ENCODE measurements around the gene ECHDC1. TPM values are rescaled to one million over a fixed set of nuclear protein-coding genes. Genes with fewer than 3 reads are reported as not detected.

Gene ECHDC1
- total RNA-seq, 1 donor from 2014 or later = 47.2 TPM

DNA sequence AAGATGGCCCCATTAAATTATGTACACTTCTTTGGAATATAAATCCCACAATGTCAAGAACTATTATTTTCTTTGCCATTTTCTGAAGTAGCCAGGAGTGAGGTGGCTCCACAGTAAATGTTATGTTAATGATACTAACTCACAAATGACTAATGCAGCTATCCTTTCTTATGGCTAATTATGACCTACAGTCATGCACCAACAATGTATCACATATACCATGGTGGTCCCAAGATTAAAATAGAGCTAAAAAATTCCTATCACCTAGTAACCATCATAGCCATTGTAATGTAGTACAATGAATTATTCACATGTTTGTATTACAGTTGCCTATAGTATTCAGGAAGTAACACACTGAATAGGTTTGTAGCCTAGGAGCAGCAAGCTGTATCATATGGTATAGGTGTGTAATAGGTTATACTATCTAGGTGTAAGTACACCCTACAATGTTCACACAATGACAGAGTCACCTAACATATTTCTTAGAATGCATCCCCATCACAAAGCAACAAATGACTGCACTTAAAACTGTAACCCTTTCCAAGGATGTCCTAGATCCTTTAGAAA lies 15.3 kb downstream of the ECHDC1 start:
- peak overlapping the region; percentile 26 for H3K27ac Mint-ChIP-seq (ENCODE audit: unreplicated experiment)
- peaks cover 6% of the 10 kb centered on the region for H3K36me3 Mint-ChIP-seq (ENCODE audit: low read depth, unreplicated experiment)
- no peaks in the 10 kb centered on the region for H3K27me3 ChIP-seq (ENCODE audit: insufficient read depth, low read length)
- H3K4me2 ChIP-seq (ENCODE audit: low read length) = peak overlapping the region; percentile 42
- H3K27me3 Mint-ChIP-seq (ENCODE audit: low read depth, unreplicated experiment) = no peaks in the 10 kb centered on the region
- no peak for FAIRE-seq
- peaks cover 9% of the 10 kb centered on the region for H3K4me1 ChIP-seq (ENCODE audit: insufficient read depth, low read length)
- no peaks in the 10 kb centered on the region for H3K9me3 ChIP-seq (ENCODE audit: insufficient read depth, low read depth, low read length)
- H2AFZ ChIP-seq (ENCODE audit: low read depth, low read length) = no peak overlapping the region
- H4K20me1 ChIP-seq (ENCODE audit: insufficient read depth, low read length) = peaks cover 3% of the 10 kb centered on the region
- peaks cover 12% of the 10 kb centered on the region for H3K36me3 ChIP-seq (ENCODE audit: insufficient read depth, low read length)
- H3K27ac ChIP-seq (ENCODE audit: low read depth, low read length) = peak overlapping the region; percentile 77
- peak; percentile 76 for DNase-seq (ENCODE audit: low read depth)
- H3K4me1 Mint-ChIP-seq (ENCODE audit: low read depth, unreplicated experiment) = peaks cover 11% of the 10 kb centered on the region
- peaks cover 25% of the 10 kb centered on the region for H3K79me2 ChIP-seq (ENCODE audit: insufficient read depth, low read length)
- no peak overlapping the region for H3K4me3 ChIP-seq (ENCODE audit: insufficient read depth, low read depth, low read length)
- TF ChIP-seq EZH2 (IDR thresholded peaks at IDR 0.05; ENCODE audit: insufficient read depth, low read length) = no peak
- TF ChIP-seq, protein P1, sequence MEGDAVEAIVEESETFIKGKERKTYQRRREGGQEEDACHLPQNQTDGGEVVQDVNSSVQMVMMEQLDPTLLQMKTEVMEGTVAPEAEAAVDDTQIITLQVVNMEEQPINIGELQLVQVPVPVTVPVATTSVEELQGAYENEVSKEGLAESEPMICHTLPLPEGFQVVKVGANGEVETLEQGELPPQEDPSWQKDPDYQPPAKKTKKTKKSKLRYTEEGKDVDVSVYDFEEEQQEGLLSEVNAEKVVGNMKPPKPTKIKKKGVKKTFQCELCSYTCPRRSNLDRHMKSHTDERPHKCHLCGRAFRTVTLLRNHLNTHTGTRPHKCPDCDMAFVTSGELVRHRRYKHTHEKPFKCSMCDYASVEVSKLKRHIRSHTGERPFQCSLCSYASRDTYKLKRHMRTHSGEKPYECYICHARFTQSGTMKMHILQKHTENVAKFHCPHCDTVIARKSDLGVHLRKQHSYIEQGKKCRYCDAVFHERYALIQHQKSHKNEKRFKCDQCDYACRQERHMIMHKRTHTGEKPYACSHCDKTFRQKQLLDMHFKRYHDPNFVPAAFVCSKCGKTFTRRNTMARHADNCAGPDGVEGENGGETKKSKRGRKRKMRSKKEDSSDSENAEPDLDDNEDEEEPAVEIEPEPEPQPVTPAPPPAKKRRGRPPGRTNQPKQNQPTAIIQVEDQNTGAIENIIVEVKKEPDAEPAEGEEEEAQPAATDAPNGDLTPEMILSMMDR (IDR thresholded peaks at IDR 0.05; ENCODE audit: insufficient read depth, low read depth, low read length) = no peak
- H3K9ac ChIP-seq (ENCODE audit: low read length) = peak overlapping the region; percentile 5
- H3K4me3 Mint-ChIP-seq (ENCODE audit: unreplicated experiment) = no peak overlapping the region
- H3K9me3 Mint-ChIP-seq (ENCODE audit: unreplicated experiment) = no peaks in the 10 kb centered on the region

DNA sequence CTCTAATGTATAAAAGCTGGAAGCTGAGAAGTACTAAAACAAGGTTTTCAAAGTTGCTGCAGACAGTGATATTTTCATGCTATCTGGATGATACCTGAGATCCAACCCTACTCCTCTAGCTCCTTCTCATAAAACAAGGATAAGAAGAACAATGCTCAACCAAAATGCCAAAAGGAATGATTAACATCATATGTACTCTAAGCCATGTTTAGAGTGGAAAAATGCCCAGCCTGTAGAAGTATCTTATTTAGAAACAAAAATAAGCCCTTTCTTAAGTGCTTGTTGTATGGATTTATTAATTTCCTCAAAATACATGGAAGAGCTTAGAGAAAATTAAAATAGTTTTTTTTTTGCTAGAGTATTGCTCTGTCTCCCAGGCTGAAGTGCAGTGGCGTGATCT lies 23.7 kb downstream of the ECHDC1 start:
- Mint-ChIP-seq H3K4me1 (ENCODE audit: low read depth, unreplicated experiment) (no peaks in the 10 kb centered on the region), H3K27ac (ENCODE audit: unreplicated experiment) (no peak overlapping the region), H3K36me3 (ENCODE audit: low read depth, unreplicated experiment) (no peaks in the 10 kb centered on the region), H3K9me3 (ENCODE audit: unreplicated experiment) (peaks cover 2% of the 10 kb centered on the region), H3K27me3 (ENCODE audit: low read depth, unreplicated experiment) (no peaks in the 10 kb centered on the region), H3K4me3 (ENCODE audit: unreplicated experiment) (no peak overlapping the region)
- TF ChIP-seq, protein P1 (IDR thresholded peaks at IDR 0.05; ENCODE audit: insufficient read depth, low read depth, low read length) = no peak
- TF ChIP-seq EZH2 (IDR thresholded peaks at IDR 0.05; ENCODE audit: insufficient read depth, low read length) = no peak
- H3K4me1 ChIP-seq (ENCODE audit: insufficient read depth, low read length) = no peaks in the 10 kb centered on the region
- no peaks in the 10 kb centered on the region for H4K20me1 ChIP-seq (ENCODE audit: insufficient read depth, low read length)
- peaks cover 3% of the 10 kb centered on the region for H3K79me2 ChIP-seq (ENCODE audit: insufficient read depth, low read length)
- FAIRE-seq (no peak), DNase-seq (ENCODE audit: low read depth) (no peak)
- no peak overlapping the region for H3K9ac ChIP-seq (ENCODE audit: low read length)
- no peak overlapping the region for H2AFZ ChIP-seq (ENCODE audit: low read depth, low read length)
- no peak overlapping the region for H3K4me2 ChIP-seq (ENCODE audit: low read length)
- peaks cover 12% of the 10 kb centered on the region for H3K36me3 ChIP-seq (ENCODE audit: insufficient read depth, low read length)
- no peaks in the 10 kb centered on the region for H3K9me3 ChIP-seq (ENCODE audit: insufficient read depth, low read depth, low read length)
- no peak overlapping the region for H3K4me3 ChIP-seq (ENCODE audit: insufficient read depth, low read depth, low read length)
- no peak overlapping the region for H3K27ac ChIP-seq (ENCODE audit: low read depth, low read length)
- no peaks in the 10 kb centered on the region for H3K27me3 ChIP-seq (ENCODE audit: insufficient read depth, low read length)

- no peaks in the 10 kb centered on the region for H3K27me3 Mint-ChIP-seq (ENCODE audit: low read depth, unreplicated experiment)
- no peak for FAIRE-seq
- no peak overlapping the region for H3K4me3 ChIP-seq (ENCODE audit: insufficient read depth, low read depth, low read length)
Measured at GRCh38 chr6:127317388-127318128, 25.9 kb downstream of the ECHDC1 start.

More at GRCh38 chr6:127317388-127318128, 25.9 kb downstream of the ECHDC1 start:
- H3K4me1 ChIP-seq (ENCODE audit: insufficient read depth, low read length) = no peaks in the 10 kb centered on the region
- H3K27ac ChIP-seq (ENCODE audit: low read depth, low read length) = no peak overlapping the region
- no peak overlapping the region for H3K9ac ChIP-seq (ENCODE audit: low read length)
- no peak overlapping the region for H3K4me2 ChIP-seq (ENCODE audit: low read length)
- H2AFZ ChIP-seq (ENCODE audit: low read depth, low read length) = no peak overlapping the region
- Mint-ChIP-seq H3K4me3 (ENCODE audit: unreplicated experiment) (no peak overlapping the region), H3K27ac (ENCODE audit: unreplicated experiment) (no peak overlapping the region), H3K9me3 (ENCODE audit: unreplicated experiment) (peaks cover 2% of the 10 kb centered on the region), H3K4me1 (ENCODE audit: low read depth, unreplicated experiment) (no peaks in the 10 kb centered on the region), H3K36me3 (ENCODE audit: low read depth, unreplicated experiment) (no peaks in the 10 kb centered on the region)
- peaks cover 5% of the 10 kb centered on the region for H3K79me2 ChIP-seq (ENCODE audit: insufficient read depth, low read length)
- no peak for DNase-seq (ENCODE audit: low read depth)
- no peaks in the 10 kb centered on the region for H3K27me3 ChIP-seq (ENCODE audit: insufficient read depth, low read length)
- H4K20me1 ChIP-seq (ENCODE audit: insufficient read depth, low read length) = no peaks in the 10 kb centered on the region
- H3K9me3 ChIP-seq (ENCODE audit: insufficient read depth, low read depth, low read length) = no peaks in the 10 kb centered on the region
- TF ChIP-seq EZH2 (IDR thresholded peaks at IDR 0.05; ENCODE audit: insufficient read depth, low read length) = no peak
- TF ChIP-seq, protein P1 (IDR thresholded peaks at IDR 0.05; ENCODE audit: insufficient read depth, low read depth, low read length) = no peak
- H3K36me3 ChIP-seq (ENCODE audit: insufficient read depth, low read length) = peaks cover 23% of the 10 kb centered on the region
